ENCODE measurements around the gene NDUFV3.
"Not testable (repeated sequence)": the region's sequence is repeated elsewhere in the genome, so short reads cannot be mapped to it uniquely, and the experiment has no call there.

Gene NDUFV3

GRCh38 chr21:42911920-42912319, 18.8 kb downstream of the NDUFV3 start:
- not testable (repeated sequence) for H3K9me3 ChIP-seq (ENCODE audit: insufficient read depth, low read depth, low read length); H3K9ac ChIP-seq (ENCODE audit: low read depth, low read length); H3K4me1 ChIP-seq (ENCODE audit: insufficient read depth, low read length); H3K27me3 ChIP-seq (ENCODE audit: insufficient read depth, low read length); H3K4me3 ChIP-seq (ENCODE audit: low read length); H3K27ac ChIP-seq (ENCODE audit: low read length)
- H3K36me3 ChIP-seq (ENCODE audit: insufficient read depth, low read depth, low read length) = peaks cover 42% of the 10 kb centered on the region

GRCh38 chr21:42913476-42913875, 20.4 kb downstream of the NDUFV3 start:
- H3K27ac ChIP-seq (ENCODE audit: low read length) = no peak overlapping the region
- no peaks in the 10 kb centered on the region for H3K9me3 ChIP-seq (ENCODE audit: insufficient read depth, low read depth, low read length)
- no peak overlapping the region for H3K4me3 ChIP-seq (ENCODE audit: low read length)
- H3K36me3 ChIP-seq (ENCODE audit: insufficient read depth, low read depth, low read length) = peaks cover 27% of the 10 kb centered on the region
- no peaks in the 10 kb centered on the region for H3K4me1 ChIP-seq (ENCODE audit: insufficient read depth, low read length)
- H3K9ac ChIP-seq (ENCODE audit: low read depth, low read length) = no peak overlapping the region
- H3K27me3 ChIP-seq (ENCODE audit: insufficient read depth, low read length) = no peaks in the 10 kb centered on the region

- H3K36me3 ChIP-seq (ENCODE audit: insufficient read depth, low read depth, low read length) = no peaks in the 10 kb centered on the region
- no peaks in the 10 kb centered on the region for H3K27me3 ChIP-seq (ENCODE audit: insufficient read depth, low read length)
- no peaks in the 10 kb centered on the region for H3K9me3 ChIP-seq (ENCODE audit: insufficient read depth, low read depth, low read length)
- no peak overlapping the region for H3K27ac ChIP-seq (ENCODE audit: low read length)
- H3K9ac ChIP-seq (ENCODE audit: low read depth, low read length) = no peak overlapping the region
- no peak overlapping the region for H3K4me3 ChIP-seq (ENCODE audit: low read length)
- no peaks in the 10 kb centered on the region; the same call in 1 of the 2 replicates for H3K4me1 ChIP-seq (ENCODE audit: insufficient read depth, low read length)
These were observed 25.2 kb downstream of the NDUFV3 start for GRCh38 chr21:42918291-42918690.

- no peak overlapping the region for H3K4me3 ChIP-seq (ENCODE audit: low read length)
- no peaks in the 10 kb centered on the region for H3K36me3 ChIP-seq (ENCODE audit: insufficient read depth, low read depth, low read length)
- no peak overlapping the region for H3K27ac ChIP-seq (ENCODE audit: low read length)
- no peak overlapping the region for H3K9ac ChIP-seq (ENCODE audit: low read depth, low read length)
- H3K9me3 ChIP-seq (ENCODE audit: insufficient read depth, low read depth, low read length) = no peaks in the 10 kb centered on the region
- peaks cover 10% of the 10 kb centered on the region; the same call in 1 of the 2 replicates for H3K4me1 ChIP-seq (ENCODE audit: insufficient read depth, low read length)
- H3K27me3 ChIP-seq (ENCODE audit: insufficient read depth, low read length) = no peaks in the 10 kb centered on the region
These were observed 28.8 kb downstream of the NDUFV3 start for GRCh38 chr21:42921927-42922326.

- Histone ChIP-seq H3K4me3 (ENCODE audit: low read length) (no peak overlapping the region), H3K4me1 (ENCODE audit: insufficient read depth, low read length) (peaks cover 17% of the 10 kb centered on the region; the same call in 1 of the 2 replicates), H3K27me3 (ENCODE audit: insufficient read depth, low read length) (no peaks in the 10 kb centered on the region), H3K9me3 (ENCODE audit: insufficient read depth, low read depth, low read length) (no peaks in the 10 kb centered on the region), H3K27ac (ENCODE audit: low read length) (peak overlapping the region; percentile 21), H3K36me3 (ENCODE audit: insufficient read depth, low read depth, low read length) (no peaks in the 10 kb centered on the region), H3K9ac (ENCODE audit: low read depth, low read length) (peak overlapping the region; percentile 61; the same call in 1 of the 2 replicates)
These were observed 29.8 kb downstream of the NDUFV3 start for GRCh38 chr21:42922918-42923317.

- no peaks in the 10 kb centered on the region for H3K36me3 ChIP-seq (ENCODE audit: insufficient read depth, low read depth, low read length)
- H3K27ac ChIP-seq (ENCODE audit: low read length) = peak overlapping the region; percentile 93
- peak overlapping the region; percentile 28; the same call in 1 of the 2 replicates for H3K4me3 ChIP-seq (ENCODE audit: low read length)
- H3K9me3 ChIP-seq (ENCODE audit: insufficient read depth, low read depth, low read length) = no peaks in the 10 kb centered on the region
- H3K9ac ChIP-seq (ENCODE audit: low read depth, low read length) = peak overlapping the region; percentile 77; the same call in 1 of the 2 replicates
- peaks cover 18% of the 10 kb centered on the region; the same call in 1 of the 2 replicates for H3K4me1 ChIP-seq (ENCODE audit: insufficient read depth, low read length)
- no peaks in the 10 kb centered on the region for H3K27me3 ChIP-seq (ENCODE audit: insufficient read depth, low read length)
These were observed 30.7 kb downstream of the NDUFV3 start for GRCh38 chr21:42923553-42924432.

- peak overlapping the region; percentile 93 for H3K27ac ChIP-seq (ENCODE audit: low read length)
- H3K4me1 ChIP-seq (ENCODE audit: insufficient read depth, low read length) = peaks cover 18% of the 10 kb centered on the region; the same call in 1 of the 2 replicates
- peak overlapping the region; percentile 77; the same call in 1 of the 2 replicates for H3K9ac ChIP-seq (ENCODE audit: low read depth, low read length)
- H3K4me3 ChIP-seq (ENCODE audit: low read length) = peak overlapping the region; percentile 28; the same call in 1 of the 2 replicates
- no peaks in the 10 kb centered on the region for H3K36me3 ChIP-seq (ENCODE audit: insufficient read depth, low read depth, low read length)
- H3K9me3 ChIP-seq (ENCODE audit: insufficient read depth, low read depth, low read length) = no peaks in the 10 kb centered on the region
- no peaks in the 10 kb centered on the region for H3K27me3 ChIP-seq (ENCODE audit: insufficient read depth, low read length)
These were observed 31.3 kb downstream of the NDUFV3 start for GRCh38 chr21:42924433-42924751.

GRCh38 chr21:42925114-42925926, 32.2 kb downstream of the NDUFV3 start, which contains the start of gene ERVH48-1:
Gene ERVH48-1, minus strand, starts transcription at chr21:42925630. Its CDS starts 6,624 bp downstream, at chr21:42919006.
- peak within 1 kb of the TSS; percentile 28; the same call in 1 of the 2 replicates for H3K4me3 ChIP-seq (ENCODE audit: low read length)

GRCh38 chr21:42927474-42928200, 34.5 kb downstream of the NDUFV3 start:
- Histone ChIP-seq H3K4me1 (ENCODE audit: insufficient read depth, low read length) (peaks cover 23% of the 10 kb centered on the region), H3K27ac (ENCODE audit: low read length) (peak overlapping the region; percentile 83), H3K9ac (ENCODE audit: low read depth, low read length) (peak overlapping the region; percentile 45; the same call in 1 of the 2 replicates)
- H3K36me3 ChIP-seq (ENCODE audit: insufficient read depth, low read depth, low read length); H3K4me3 ChIP-seq (ENCODE audit: low read length); H3K9me3 ChIP-seq (ENCODE audit: insufficient read depth, low read depth, low read length); H3K27me3 ChIP-seq (ENCODE audit: insufficient read depth, low read length): not testable (repeated sequence)

More at GRCh38 chr21:42925114-42925926, 32.2 kb downstream of the NDUFV3 start, which contains the start of gene ERVH48-1:
- H3K9ac ChIP-seq (ENCODE audit: low read depth, low read length) = peak within 1 kb of the TSS; percentile 77; the same call in 1 of the 2 replicates
- H3K27me3 ChIP-seq (ENCODE audit: insufficient read depth, low read length) = no peaks in the 10 kb centered on the region
- peak within 1 kb of the TSS; percentile 93 for H3K27ac ChIP-seq (ENCODE audit: low read length)
- no peaks in the 10 kb centered on the region for H3K9me3 ChIP-seq (ENCODE audit: insufficient read depth, low read depth, low read length)
- H3K4me1 ChIP-seq (ENCODE audit: insufficient read depth, low read length) = peaks cover 23% of the 10 kb centered on the region
- H3K36me3 ChIP-seq (ENCODE audit: insufficient read depth, low read depth, low read length) = no peaks in the 10 kb centered on the region

- Histone ChIP-seq H3K27me3 (ENCODE audit: insufficient read depth, low read length) (no peaks in the 10 kb centered on the region), H3K27ac (ENCODE audit: low read length) (peak overlapping the region; percentile 49), H3K36me3 (ENCODE audit: insufficient read depth, low read depth, low read length) (no peaks in the 10 kb centered on the region), H3K9ac (ENCODE audit: low read depth, low read length) (no peak overlapping the region), H3K9me3 (ENCODE audit: insufficient read depth, low read depth, low read length) (no peaks in the 10 kb centered on the region), H3K4me3 (ENCODE audit: low read length) (no peak overlapping the region), H3K4me1 (ENCODE audit: insufficient read depth, low read length) (peaks cover 12% of the 10 kb centered on the region)
These were observed 36.9 kb downstream of the NDUFV3 start for GRCh38 chr21:42929969-42930368.
